ENCODE measurements around the gene ZNF175.

ZNF175 gene

GRCh38 chr19:51632126-51632525 is 61.0 kb downstream of the ZNF175 start:
- DNase-seq (ENCODE audit: low read depth) = no peak

GRCh38 chr19:51637362-51637978 is 66.4 kb downstream of the ZNF175 start:
- DNase-seq (ENCODE audit: low read depth) = no peak

GRCh38 chr19:51639916-51640315 is 68.8 kb downstream of the ZNF175 start:
- no peak for DNase-seq (ENCODE audit: low read depth)

- no peak for DNase-seq (ENCODE audit: low read depth)
Observed at GRCh38 chr19:51640386-51640785, 69.3 kb downstream of the ZNF175 start.

- no peak for DNase-seq (ENCODE audit: low read depth)
Observed at GRCh38 chr19:51641648-51642047, 70.6 kb downstream of the ZNF175 start.
